Gastroesophageal sphincter (tissue), 4 donors: ENCODE data around the gene MARS1. TPM values are rescaled to one million over a fixed set of nuclear protein-coding genes. Genes with fewer than 3 reads are reported as not detected.
A peak's percentile ranks its signal among the peaks of the same experiment; 100 is the strongest.
"Not testable (repeated sequence)": the region's sequence is repeated elsewhere in the genome, so short reads cannot be mapped to it uniquely, and the experiment has no call there.

Source experiments
- ATAC-seq: fragments of 150-250 bp; one replicate; pipeline ENCODE4 v1.9.1; 2016; ENCODE audit warnings: mild to moderate bottlenecking, moderate library complexity
- H3K27ac ChIP-seq, 4 donors: fragments of 200-600 bp; sonication (generic) in 3 of 4; 1 replicate in 3 of 4; 2 replicates in 1 of 4; pipeline ENCODE4 v1.5.1; 2016 to 2019
- H3K27me3 ChIP-seq: fragments of 200-600 bp; sonication (generic); one replicate; pipeline ENCODE4 v1.5.1; 2019
- H3K36me3 ChIP-seq, 2 donors: fragments of 200-600 bp; sonication (generic); one replicate each; pipeline ENCODE4 v1.5.1; 2019; ENCODE audit warnings: control low read depth in 1 of 2
- H3K4me1 ChIP-seq, 3 donors: fragments of 200-600 bp; sonication (generic); 1 replicate in 2 of 3; 2 replicates in 1 of 3; pipeline ENCODE4 v1.5.1; 2016 to 2019; ENCODE audit warnings: control low read depth in 2 of 3
- H3K4me3 ChIP-seq, 2 donors: fragments of 200-600 bp; sonication (generic); one replicate each; pipeline ENCODE4 v1.5.1; 2019; ENCODE audit warnings: mild to moderate bottlenecking in 1 of 2, moderate library complexity in 1 of 2
- H3K9me3 ChIP-seq, 3 donors: fragments of 200-600 bp; sonication (generic); one replicate each; pipeline ENCODE4 v1.5.1; 2017 to 2019; ENCODE audit warnings: control low read depth in 2 of 3
- EP300 ChIP-seq: sonication (generic); formaldehyde crosslinking; IDR thresholded peaks from one replicate; pipeline ENCODE4 v1.6.1; 2017; ENCODE audit warnings: antibody characterized with exemption, mild to moderate bottlenecking
- POLR2A ChIP-seq, 2 donors: fragments of 450-650 bp; IDR thresholded peaks; one replicate each; pipeline ENCODE4 v1.6.1; 2017; ENCODE audit warnings: antibody characterized with exemption in 2 of 2, mild to moderate bottlenecking in 2 of 2, moderate library complexity in 1 of 2
- POLR2AphosphoS5 ChIP-seq: sonication (generic); formaldehyde crosslinking; IDR thresholded peaks from one replicate; pipeline ENCODE4 v1.6.1; 2017; ENCODE audit warnings: antibody characterized with exemption
- WGBS, 2 donors: methylation state at CpG; one replicate each; pipeline ENCODE4 v1.1.5; 2018; ENCODE audit warnings: low coverage in 1 of 2; 5-methylcytosine and 5-hydroxymethylcytosine counted together
- total RNA-seq, 4 donors: library from RNA; depleted of rRNA; stranded (reverse); fragments of >200 nt; gene quantifications; one replicate each; pipeline ENCODE4 v1.1.0, GENCODE V29; 2016
- TF ChIP-seq, protein P1 (sequence below), 4 experiments: fragments of 200-600 bp in 2 of 4; fragments of 450-650 bp in 2 of 4; sonication (generic) in 1 of 4; IDR thresholded peaks; one replicate each; pipeline ENCODE4 v1.5.1; 2017 to 2019; ENCODE audit warnings: antibody characterized with exemption in 4 of 4, mild to moderate bottlenecking in 2 of 4, moderate library complexity in 2 of 4

MARS1 gene
- total RNA-seq, 4 donors from 2014 or later, result 67.4 to 209 (median 81.7) TPM

DNA sequence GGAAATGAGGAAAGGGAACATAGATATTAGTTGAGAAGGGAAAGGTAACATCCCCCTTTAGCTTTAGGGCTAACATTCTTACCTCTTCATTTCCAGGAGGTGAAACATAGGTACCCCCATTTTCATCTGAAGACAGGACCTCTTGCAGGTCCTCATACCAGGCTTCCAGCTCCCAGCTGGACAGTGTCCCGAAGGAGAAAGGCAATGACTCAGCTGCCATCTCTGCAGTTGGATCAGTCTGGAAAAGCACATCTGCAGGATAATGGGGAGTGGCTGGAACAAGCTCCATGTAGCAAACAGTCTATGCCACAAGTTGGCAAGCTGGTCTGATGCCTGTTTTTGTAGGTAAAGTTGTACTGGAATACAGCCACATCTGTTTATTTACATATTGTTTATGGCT is 29.3 kb downstream of the MARS1 start:
- ATAC-seq, result no peak
- Histone ChIP-seq H3K4me3 (no peak overlapping the region), H3K27me3 (no peaks in the 10 kb centered on the region), H3K9me3 (no peaks in the 10 kb centered on the region), H3K4me1 (peaks cover 5 to 54% (median 36%) of the 10 kb centered on the region in 3 donors), H3K27ac (peak overlapping the region in 3 of 4 donors; percentile 97 to 99 (median 98)), H3K36me3 (peaks cover 7 to 52% of the 10 kb centered on the region in 2 donors)
- 17% methylated on average over 1 of the region's 1 CpG; no CpG with 5 or more reads in 1 of the 2 donors for WGBS, 2 donors
- no peak for TF ChIP-seq POLR2A (IDR thresholded peaks at IDR 0.05)
- no peak for TF ChIP-seq EP300
- TF ChIP-seq, protein P1, sequence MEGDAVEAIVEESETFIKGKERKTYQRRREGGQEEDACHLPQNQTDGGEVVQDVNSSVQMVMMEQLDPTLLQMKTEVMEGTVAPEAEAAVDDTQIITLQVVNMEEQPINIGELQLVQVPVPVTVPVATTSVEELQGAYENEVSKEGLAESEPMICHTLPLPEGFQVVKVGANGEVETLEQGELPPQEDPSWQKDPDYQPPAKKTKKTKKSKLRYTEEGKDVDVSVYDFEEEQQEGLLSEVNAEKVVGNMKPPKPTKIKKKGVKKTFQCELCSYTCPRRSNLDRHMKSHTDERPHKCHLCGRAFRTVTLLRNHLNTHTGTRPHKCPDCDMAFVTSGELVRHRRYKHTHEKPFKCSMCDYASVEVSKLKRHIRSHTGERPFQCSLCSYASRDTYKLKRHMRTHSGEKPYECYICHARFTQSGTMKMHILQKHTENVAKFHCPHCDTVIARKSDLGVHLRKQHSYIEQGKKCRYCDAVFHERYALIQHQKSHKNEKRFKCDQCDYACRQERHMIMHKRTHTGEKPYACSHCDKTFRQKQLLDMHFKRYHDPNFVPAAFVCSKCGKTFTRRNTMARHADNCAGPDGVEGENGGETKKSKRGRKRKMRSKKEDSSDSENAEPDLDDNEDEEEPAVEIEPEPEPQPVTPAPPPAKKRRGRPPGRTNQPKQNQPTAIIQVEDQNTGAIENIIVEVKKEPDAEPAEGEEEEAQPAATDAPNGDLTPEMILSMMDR (IDR thresholded peaks at IDR 0.05), result no peak
- no peak for TF ChIP-seq POLR2AphosphoS5

DNA sequence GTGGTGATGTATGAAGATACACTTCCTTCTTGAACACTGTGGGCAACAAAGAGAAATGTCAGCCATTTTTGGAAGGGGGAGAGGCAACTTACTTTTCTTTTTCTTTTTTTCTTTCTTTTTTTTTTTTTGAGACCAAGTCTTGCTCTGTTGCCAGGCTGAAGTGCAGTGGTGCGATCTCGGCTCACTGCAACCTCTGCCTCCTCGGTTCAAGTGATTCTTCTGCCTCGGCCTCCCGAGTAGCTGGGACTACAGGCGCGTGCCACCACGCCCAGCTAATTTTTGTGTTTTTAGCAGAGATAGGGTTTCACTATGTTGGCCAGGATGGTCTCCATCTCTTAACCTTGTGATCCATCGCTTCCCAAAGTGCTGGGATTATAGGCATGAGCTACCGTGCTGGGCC is 29.9 kb downstream of the MARS1 start:
- not testable (repeated sequence) for H3K27me3 ChIP-seq, H3K9me3 ChIP-seq, ATAC-seq
- H3K4me3 ChIP-seq, result peak overlapping the region in 1 of 2 donors; percentile 79
- H3K36me3 ChIP-seq, result peaks cover 7 to 47% of the 10 kb centered on the region in 2 donors
- H3K27ac ChIP-seq, result peak overlapping the region; percentile 93 to 99 (median 98)
- peaks cover 5 to 56% (median 36%) of the 10 kb centered on the region in 3 donors for H3K4me1 ChIP-seq
- 60 to 82% methylated on average over 8 to 9 of the region's 10 CpGs for WGBS, 2 donors

DNA sequence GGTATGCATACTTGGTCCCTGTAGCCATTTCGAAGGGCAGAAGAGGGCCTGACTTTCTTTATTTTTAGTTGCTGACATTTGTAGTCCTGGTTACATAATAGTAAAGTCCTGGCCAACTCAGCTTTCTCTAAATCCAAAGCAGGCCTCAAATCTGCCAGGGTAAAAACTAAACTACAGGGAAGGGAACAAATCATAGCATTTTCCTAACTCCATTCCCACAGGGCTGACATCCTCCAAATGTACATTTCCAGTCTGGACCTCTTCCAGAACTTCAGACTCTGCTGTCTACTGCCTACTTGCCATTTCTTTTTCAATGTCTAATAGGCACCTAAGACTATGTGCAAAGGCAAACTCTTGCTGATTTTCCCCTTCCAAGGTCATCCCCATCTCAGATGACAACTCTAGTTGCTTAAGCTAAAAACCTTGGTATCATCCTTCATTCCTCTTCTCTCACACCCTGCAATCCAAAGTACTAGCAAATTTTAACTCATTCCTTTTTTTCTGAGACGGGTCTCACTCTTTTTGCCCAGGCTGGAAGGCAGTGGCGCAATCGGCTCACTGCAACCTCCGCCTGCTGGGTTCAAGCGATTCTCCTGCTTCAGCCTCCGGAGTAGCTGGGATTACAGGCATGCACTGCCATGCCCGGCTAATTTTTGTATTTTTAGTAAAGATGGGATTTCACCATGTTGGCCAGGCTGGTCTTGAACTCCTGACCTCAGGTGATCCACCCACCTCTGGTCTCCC is 30.5 kb downstream of the MARS1 start:
- no peak for ATAC-seq
- Histone ChIP-seq H3K4me3 (peak overlapping the region; percentile 74 to 79), H3K27me3 (no peaks in the 10 kb centered on the region), H3K9me3 (no peaks in the 10 kb centered on the region), H3K4me1 (peaks cover 5 to 59% (median 36%) of the 10 kb centered on the region in 3 donors), H3K27ac (peak overlapping the region; percentile 93 to 99 (median 98)), H3K36me3 (peaks cover 7 to 41% of the 10 kb centered on the region in 2 donors)
- TF ChIP-seq EP300 (no peak), POLR2AphosphoS5 (peak; percentile 47)
- TF ChIP-seq, protein P1 (IDR thresholded peaks at IDR 0.05), result no peak
- WGBS, 2 donors, result 46 to 65% methylated on average over 6 to 7 of the region's 8 CpGs

DNA sequence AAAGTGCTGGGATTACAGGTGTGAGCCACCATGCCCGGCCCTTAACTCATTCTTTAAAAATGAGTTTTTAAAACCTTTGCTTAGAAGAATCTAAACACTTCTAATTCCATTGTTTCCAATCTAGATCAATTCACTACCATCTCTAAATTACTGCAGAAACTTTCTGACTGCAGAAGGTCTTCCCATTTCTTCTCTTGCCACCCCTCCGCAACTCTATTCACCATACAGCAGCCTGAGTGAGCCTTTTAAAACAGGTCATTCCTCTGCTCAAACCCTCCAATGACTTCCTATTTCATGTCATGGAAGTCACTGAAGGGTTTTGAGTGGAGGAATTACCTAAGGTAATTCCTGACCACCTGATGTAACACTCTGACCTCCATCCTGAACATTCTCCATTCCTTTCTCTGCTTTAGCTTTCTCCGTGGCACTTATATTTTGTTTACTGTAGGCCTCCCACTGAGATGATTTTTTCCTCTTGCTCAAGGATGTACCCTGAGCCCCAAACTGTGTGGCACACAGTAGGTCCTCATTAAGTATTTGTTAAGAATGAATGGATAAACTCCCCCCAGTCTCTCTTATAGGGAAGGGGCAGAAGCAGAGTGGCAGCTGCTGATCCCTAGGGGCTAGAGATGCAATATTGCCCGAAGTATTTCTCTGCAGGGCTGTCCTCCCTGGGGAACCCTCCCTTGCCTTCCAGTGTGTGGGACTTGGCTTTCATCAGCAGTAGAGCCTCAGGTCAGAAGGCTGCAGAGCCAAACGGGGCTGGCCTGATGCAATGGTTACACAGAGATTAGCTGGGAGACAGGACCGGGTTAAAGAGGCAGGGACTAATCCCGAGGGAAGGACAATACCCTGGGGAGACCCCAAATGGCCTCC is 31.3 kb downstream of the MARS1 start:
- H3K4me3 ChIP-seq, result peak overlapping the region; percentile 74 to 79
- H3K27ac ChIP-seq, result peak overlapping the region; percentile 93 to 99 (median 98)
- peaks cover 5 to 67% (median 42%) of the 10 kb centered on the region in 3 donors for H3K4me1 ChIP-seq
- peaks cover 7 to 38% of the 10 kb centered on the region in 2 donors for H3K36me3 ChIP-seq
- 16 to 39% methylated on average over 3 to 7 of the region's 7 CpGs for whole genome bisulfite sequencing, 2 donors
- no peaks in the 10 kb centered on the region for H3K9me3 ChIP-seq
- H3K27me3 ChIP-seq, result no peaks in the 10 kb centered on the region
- no peak for ATAC-seq
- TF ChIP-seq POLR2A (IDR thresholded peaks at IDR 0.05), result no peak
- TF ChIP-seq, protein P1 (IDR thresholded peaks at IDR 0.05), result no peak
- TF ChIP-seq EP300, result no peak
- TF ChIP-seq POLR2AphosphoS5, result no peak

DNA sequence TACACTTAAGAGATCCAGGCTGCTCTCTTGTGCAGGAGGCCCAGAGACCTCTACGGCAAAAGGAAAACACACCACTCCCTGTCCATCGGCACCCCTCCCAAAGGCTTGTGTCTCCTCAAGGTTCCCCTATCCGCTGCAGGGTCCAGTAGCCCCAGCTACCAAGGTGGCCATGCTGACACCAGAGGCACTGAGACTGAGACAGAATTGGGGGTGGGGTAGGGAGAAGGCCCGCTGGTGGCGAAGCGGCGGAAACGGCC is 31.9 kb downstream of the MARS1 start:
- Histone ChIP-seq H3K9me3 (no peaks in the 10 kb centered on the region), H3K4me1 (peaks cover 5 to 73% (median 47%) of the 10 kb centered on the region in 3 donors), H3K36me3 (peaks cover 5 to 38% of the 10 kb centered on the region in 2 donors), H3K27ac (peak overlapping the region; percentile 93 to 99 (median 98)), H3K4me3 (peak overlapping the region; percentile 74 to 79), H3K27me3 (no peaks in the 10 kb centered on the region)
- ATAC-seq, result no peak
- TF ChIP-seq POLR2AphosphoS5, result no peak
- TF ChIP-seq, protein P1 (IDR thresholded peaks at IDR 0.05), result no peak
- no peak for TF ChIP-seq POLR2A (IDR thresholded peaks at IDR 0.05)
- no peak for TF ChIP-seq EP300
- 0% methylated on average over 7 of the region's 8 CpGs; no CpG with 5 or more reads in 1 of the 2 donors for WGBS, 2 donors
